Trophoblast cell (in vitro differentiated cells and primary cell): Measurements from ENCODE around the gene COBL.

Experiments
- DNase-seq, 2 donors: peaks; one replicate each; pipeline ENCODE4 v3.0.0-alpha.2; 2016
- H2AFZ ChIP-seq: 2 replicates; pipeline ENCODE4 v1.6.1; 2013; ENCODE audit warnings: low read length, moderate library complexity, mild to moderate bottlenecking; ENCODE audit not compliant: insufficient read depth, poor library complexity
- H2AK5ac ChIP-seq: 2 replicates; pipeline ENCODE4 v1.6.1; 2013; ENCODE audit warnings: mild to moderate bottlenecking, low read length
- H2BK120ac ChIP-seq: 2 replicates; pipeline ENCODE4 v1.6.1; 2013; ENCODE audit warnings: low read length, mild to moderate bottlenecking, moderate library complexity; ENCODE audit not compliant: insufficient read depth, poor library complexity
- H2BK12ac ChIP-seq: 2 replicates; pipeline ENCODE4 v1.6.1; 2013; ENCODE audit warnings: mild to moderate bottlenecking, low read length, moderate library complexity
- H2BK5ac ChIP-seq: 2 replicates; pipeline ENCODE4 v1.6.1; 2013; ENCODE audit warnings: low read length, low read depth, moderate library complexity, mild to moderate bottlenecking; ENCODE audit not compliant: poor library complexity
- H3K14ac ChIP-seq: 2 replicates; pipeline ENCODE4 v1.6.1; 2013; ENCODE audit warnings: mild to moderate bottlenecking, low read length
- H3K18ac ChIP-seq: 2 replicates; pipeline ENCODE4 v1.6.1; 2013; ENCODE audit warnings: mild to moderate bottlenecking, low read length
- H3K23ac ChIP-seq: 2 replicates; pipeline ENCODE4 v1.6.1; 2013; ENCODE audit warnings: low read length
- H3K27ac ChIP-seq: 2 replicates; pipeline ENCODE4 v1.5.1; 2013; ENCODE audit warnings: low read depth, mild to moderate bottlenecking, inconsistent platforms, low read length, moderate library complexity
- H3K27me3 ChIP-seq: 2 replicates; pipeline ENCODE4 v1.6.1; 2013; ENCODE audit warnings: inconsistent platforms, mild to moderate bottlenecking, low read length, moderate library complexity; ENCODE audit not compliant: insufficient read depth
- H3K36me3 ChIP-seq, 2 experiments: 1 replicate in 1 of 2; 2 replicates in 1 of 2; pipeline ENCODE4 v1.6.1; 2013; ENCODE audit warnings: low read length in 2 of 2, mild to moderate bottlenecking in 2 of 2, moderate library complexity in 1 of 2; ENCODE audit not compliant: insufficient read depth in 2 of 2, control insufficient read depth in 1 of 2
- H3K4ac ChIP-seq: 2 replicates; pipeline ENCODE4 v1.6.1; 2013; ENCODE audit warnings: low read depth, mild to moderate bottlenecking, low read length, moderate library complexity
- H3K4me1 ChIP-seq, 2 experiments: 1 replicate in 1 of 2; 2 replicates in 1 of 2; pipeline ENCODE4 v1.6.1; 2013; ENCODE audit warnings: low read length in 2 of 2, mild to moderate bottlenecking in 2 of 2, moderate library complexity in 1 of 2; ENCODE audit not compliant: insufficient read depth in 2 of 2, control insufficient read depth in 1 of 2
- H3K4me2 ChIP-seq: 2 replicates; pipeline ENCODE4 v1.6.1; 2013; ENCODE audit warnings: inconsistent platforms, mild to moderate bottlenecking, low read length, moderate library complexity
- H3K4me3 ChIP-seq: 2 replicates; pipeline ENCODE4 v1.5.1; 2013; ENCODE audit warnings: mild to moderate bottlenecking, low read depth, low read length, inconsistent platforms
- H3K79me1 ChIP-seq: one replicate; pipeline ENCODE4 v1.6.1; 2013; ENCODE audit warnings: low read length
- H3K79me2 ChIP-seq: 2 replicates; pipeline ENCODE4 v1.6.1; 2013; ENCODE audit warnings: low read length, mild to moderate bottlenecking; ENCODE audit not compliant: control insufficient read depth, insufficient read depth, poor library complexity
- H3K9ac ChIP-seq: 2 replicates; pipeline ENCODE4 v1.6.1; 2013; ENCODE audit warnings: mild to moderate bottlenecking, low read length
- H3K9me3 ChIP-seq: 2 replicates; pipeline ENCODE4 v1.6.1; 2013; ENCODE audit warnings: low read depth, mild to moderate bottlenecking, control low read depth, inconsistent platforms, low read length; ENCODE audit not compliant: insufficient read depth
- H4K12ac ChIP-seq: 2 replicates; pipeline ENCODE4 v1.6.1; 2013; ENCODE audit warnings: low read depth, mild to moderate bottlenecking, low read length, moderate library complexity
- H4K8ac ChIP-seq: 2 replicates; pipeline ENCODE4 v1.6.1; 2013; ENCODE audit warnings: low read depth, mild to moderate bottlenecking, low read length, moderate library complexity
- H4K91ac ChIP-seq: one replicate; pipeline ENCODE4 v1.6.1; 2013; ENCODE audit warnings: low read depth, mild to moderate bottlenecking, low read length, moderate library complexity
- WGBS: extraction: QIAGEN DNeasy Blood & Tissue Kit; methylation state at CpG from one replicate; pipeline ENCODE4 v1.1.7; 2013; ENCODE audit warnings: missing lambda C conversion rate; ENCODE audit not compliant: insufficient read length, insufficient coverage; ENCODE audit errors: extremely low coverage; 5-methylcytosine and 5-hydroxymethylcytosine counted together

COBL gene

GRCh38 chr7:51055039-51055840 lies 261.4 kb downstream of the COBL start:
- WGBS: no CpG with 5 or more reads among the region's 22 CpGs

GRCh38 chr7:51054231-51054630 lies 262.4 kb downstream of the COBL start:
- H3K4me3 ChIP-seq: no peak overlapping the region
- no peak overlapping the region for H3K23ac ChIP-seq
- H2AFZ ChIP-seq: no peak overlapping the region
- H3K27me3 ChIP-seq: no peaks in the 10 kb centered on the region
- no peak overlapping the region for H2BK12ac ChIP-seq
- H3K4me1 ChIP-seq: no peaks in the 10 kb centered on the region
- no peak overlapping the region for H4K12ac ChIP-seq
- no peak for DNase-seq
- no peak overlapping the region for H3K4me2 ChIP-seq
- H3K14ac ChIP-seq: no peak overlapping the region
- no peak overlapping the region for H3K18ac ChIP-seq
- WGBS: no CpG with 5 or more reads among the region's 8 CpGs
- no peak overlapping the region for H3K4ac ChIP-seq
- H2AK5ac ChIP-seq: no peak overlapping the region
- no peak overlapping the region for H3K27ac ChIP-seq
- H3K79me2 ChIP-seq: no peaks in the 10 kb centered on the region
- H4K91ac ChIP-seq: no peak overlapping the region
- no peaks in the 10 kb centered on the region for H3K9me3 ChIP-seq
- no peak overlapping the region for H2BK120ac ChIP-seq
- H3K9ac ChIP-seq: no peak overlapping the region
- no peak overlapping the region for H2BK5ac ChIP-seq
- H3K79me1 ChIP-seq: no peaks in the 10 kb centered on the region
- no peak overlapping the region for H4K8ac ChIP-seq
- H3K36me3 ChIP-seq: no peaks in the 10 kb centered on the region

More at GRCh38 chr7:51055039-51055840, 261.4 kb downstream of the COBL start:
- Histone ChIP-seq H3K4ac (no peak overlapping the region), H3K9ac (no peak overlapping the region), H4K8ac (no peak overlapping the region), H3K23ac (no peak overlapping the region), H3K18ac (no peak overlapping the region), H2AK5ac (no peak overlapping the region), H3K4me1 (no peaks in the 10 kb centered on the region), H3K79me1 (no peaks in the 10 kb centered on the region), H3K4me2 (no peak overlapping the region), H3K14ac (no peak overlapping the region), H2BK12ac (no peak overlapping the region), H3K27me3 (no peaks in the 10 kb centered on the region), H3K4me3 (no peak overlapping the region), H3K36me3 (no peaks in the 10 kb centered on the region), H2BK5ac (no peak overlapping the region), H3K27ac (no peak overlapping the region), H3K9me3 (no peaks in the 10 kb centered on the region), H4K91ac (no peak overlapping the region), H2AFZ (no peak overlapping the region), H2BK120ac (no peak overlapping the region), H3K79me2 (no peaks in the 10 kb centered on the region), H4K12ac (no peak overlapping the region)
- no peak for DNase-seq

- Histone ChIP-seq H2BK12ac (no peak overlapping the region), H2AFZ (no peak overlapping the region), H2BK120ac (no peak overlapping the region), H3K9ac (no peak overlapping the region), H3K4ac (no peak overlapping the region), H2AK5ac (no peak overlapping the region), H3K4me2 (no peak overlapping the region), H2BK5ac (no peak overlapping the region), H3K14ac (no peak overlapping the region), H3K9me3 (no peaks in the 10 kb centered on the region), H3K79me2 (no peaks in the 10 kb centered on the region), H4K12ac (no peak overlapping the region), H4K91ac (no peak overlapping the region), H3K36me3 (no peaks in the 10 kb centered on the region), H3K4me3 (no peak overlapping the region), H3K4me1 (no peaks in the 10 kb centered on the region), H3K27me3 (no peaks in the 10 kb centered on the region), H4K8ac (no peak overlapping the region), H3K79me1 (no peaks in the 10 kb centered on the region), H3K27ac (no peak overlapping the region), H3K23ac (no peak overlapping the region), H3K18ac (no peak overlapping the region)
- no CpG with 5 or more reads among the region's 14 CpGs for WGBS
- DNase-seq: no peak
Observed at GRCh38 chr7:51053160-51053925, 263.3 kb downstream of the COBL start.

GRCh38 chr7:51046482-51046881 lies 270.1 kb downstream of the COBL start:
- H2BK5ac ChIP-seq: no peak overlapping the region
- H2BK12ac ChIP-seq: no peak overlapping the region
- H2BK120ac ChIP-seq: no peak overlapping the region
- no peak overlapping the region for H4K91ac ChIP-seq
- H4K8ac ChIP-seq: no peak overlapping the region
- H3K27me3 ChIP-seq: no peaks in the 10 kb centered on the region
- H3K4me1 ChIP-seq: no peaks in the 10 kb centered on the region
- no peak overlapping the region for H3K4ac ChIP-seq
- H3K79me2 ChIP-seq: no peaks in the 10 kb centered on the region
- H3K14ac ChIP-seq: no peak overlapping the region
- H3K18ac ChIP-seq: no peak overlapping the region
- H2AK5ac ChIP-seq: no peak overlapping the region
- H4K12ac ChIP-seq: no peak overlapping the region
- no peaks in the 10 kb centered on the region for H3K9me3 ChIP-seq
- no peak overlapping the region for H3K27ac ChIP-seq
- H3K36me3 ChIP-seq: no peaks in the 10 kb centered on the region
- H3K4me3 ChIP-seq: no peak overlapping the region
- no peak overlapping the region for H2AFZ ChIP-seq
- H3K79me1 ChIP-seq: no peaks in the 10 kb centered on the region
- H3K9ac ChIP-seq: no peak overlapping the region
- WGBS: no CpG with 5 or more reads among the region's 5 CpGs
- H3K4me2 ChIP-seq: no peak overlapping the region
- H3K23ac ChIP-seq: no peak overlapping the region
- no peak for DNase-seq
